Ovary (tissue), 9 donors: ENCODE data around the gene CHCHD3. TPM values are rescaled to one million over a fixed set of nuclear protein-coding genes. Genes with fewer than 3 reads are reported as not detected.

Source experiments
- DNase-seq, 5 donors: peaks; one replicate each; pipeline ENCODE4 v3.0.0-alpha.2; 2019 to 2020
- H3K27ac ChIP-seq, 2 donors: fragments of 200-600 bp; one replicate each; pipeline versions ENCODE4 v1.5.1 to v1.8.0; 2019 to 2022
- H3K27me3 ChIP-seq: fragments of 200-600 bp; one replicate; pipeline ENCODE4 v1.8.0; 2022
- H3K36me3 ChIP-seq: fragments of 200-600 bp; sonication (generic); one replicate; pipeline ENCODE4 v1.5.1; 2019
- H3K4me1 ChIP-seq: one replicate; pipeline ENCODE4 v1.8.1; 2013; ENCODE audit warnings: mild to moderate bottlenecking, moderate library complexity; ENCODE audit not compliant: insufficient read depth
- H3K4me3 ChIP-seq: fragments of 200-600 bp; sonication (generic); one replicate; pipeline ENCODE4 v1.5.1; 2017
- H3K9me3 ChIP-seq, 2 donors: fragments of 200-600 bp in 1 of 2; sonication (generic) in 1 of 2; one replicate each; pipeline versions ENCODE4 v1.5.1 to v1.8.1; 2013 to 2019; ENCODE audit warnings: mild to moderate bottlenecking in 1 of 2, moderate library complexity in 1 of 2
- CTCF ChIP-seq, 3 donors: fragments of 450-650 bp in 2 of 3; fragments of 200-600 bp in 1 of 3; IDR thresholded peaks; one replicate each; pipeline versions ENCODE4 v1.5.1 to v1.8.0; 2016 to 2022; ENCODE audit warnings: antibody characterized with exemption in 3 of 3, mild to moderate bottlenecking in 1 of 3
- EP300 ChIP-seq: sonication (generic); formaldehyde crosslinking; IDR thresholded peaks from one replicate; pipeline ENCODE4 v1.6.1; 2017; ENCODE audit warnings: antibody characterized with exemption
- POLR2A ChIP-seq: fragments of 450-650 bp; IDR thresholded peaks from one replicate; pipeline ENCODE4 v1.6.1; 2017; ENCODE audit warnings: antibody characterized with exemption, mild to moderate bottlenecking, moderate library complexity
- WGBS, 3 donors: extraction: QIAGEN DNeasy Blood & Tissue Kit in 1 of 3; methylation state at CpG; one replicate each; pipeline versions ENCODE4 v1.1.5 to v1.1.7; 2013 to 2017; 5-methylcytosine and 5-hydroxymethylcytosine counted together
- intact Hi-C, 4 donors: fragments of 100-400 bp; cut with DNase I; formaldehyde crosslinking; loops; one replicate each; pipeline versions ENCODE4 v1.11.0 to v1.15.1; 2022 to 2023
- polyA plus RNA-seq, 2 donors: library from polyadenylated mRNA; stranded (reverse); fragments of 200-250 nt in 1 of 2; fragments of 350-450 nt in 1 of 2; fragmentation: Illumina TruSeq in 1 of 2; extraction: RNeasy Lipid Tissue Mini Kit (QIAGEN cat#74804) in 1 of 2; gene quantifications; one replicate each; pipeline ENCODE4 v1.2.3, GENCODE V29; 2013 to 2014
- total RNA-seq, 7 donors: library from RNA; depleted of rRNA in 2 of 7; stranded (reverse); fragments of >200 nt in 2 of 7; fragmentation: NEBNext Ultra II Directional in 3 of 7; extraction: Animal tissue kit (Norgen Biotek cat#: 25700) in 3 of 7; gene quantifications; one replicate each; pipeline versions ENCODE4 v1.1.0 to v1.2.4, GENCODE V29; 2016 to 2023
- donor health status: DM: no; HTN: no; CAD: no; lungs with moderate emphysema.
- donor health status: DM: no; HTN: no; CAD: no.
- donor health status: Bipolar disorder and iron deficiency.
- donor health status: DM: yes; HTN: yes; CAD: no.
- donor health status: DM: no; HTN: no; CAD: no.
- donor health status: DM: yes; HTN: yes; CAD: no.

CHCHD3 gene
- total and polyA plus RNA-seq, 9 donors = 31.4 to 59.1 (median 36.7) TPM

DNA sequence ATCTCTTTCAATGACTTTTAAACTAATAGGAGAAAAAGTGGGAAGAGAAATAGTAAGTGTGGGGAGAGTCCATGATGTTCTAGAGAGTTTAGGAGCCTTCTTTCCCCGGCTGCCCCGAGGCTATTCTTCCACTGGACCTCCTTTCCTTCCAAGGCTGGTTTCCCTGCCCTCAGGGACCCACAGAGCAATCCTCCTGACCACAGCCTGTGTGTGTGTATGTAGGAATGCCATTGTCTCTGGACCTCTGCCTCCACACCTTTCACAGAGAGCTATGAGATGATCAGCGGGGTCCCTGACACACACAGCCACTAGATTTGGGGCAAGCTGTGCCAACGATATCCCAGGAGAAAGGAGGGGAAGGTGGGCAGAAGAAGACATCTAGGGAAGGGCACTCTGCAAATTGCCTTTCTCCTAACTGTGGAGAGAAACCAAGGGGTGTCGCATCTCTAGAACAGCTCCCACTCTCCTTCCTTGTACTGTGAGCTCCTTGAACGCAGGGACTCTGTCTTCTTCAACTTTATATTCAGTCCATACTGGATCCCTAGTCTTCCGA lies 13.3 kb upstream of the CHCHD3 start:
- Histone ChIP-seq H3K9me3 (no peaks in the 10 kb centered on the region), H3K4me3 (no peak overlapping the region), H3K36me3 (no peaks in the 10 kb centered on the region), H3K4me1 (no peaks in the 10 kb centered on the region), H3K27ac (no peak overlapping the region), H3K27me3 (no peaks in the 10 kb centered on the region)
- DNase-seq = no peak
- intact Hi-C loops = no loop called here
- 79 to 84% (median 82%) methylated on average over 7 of the region's 7 CpGs for WGBS, 3 donors
- TF ChIP-seq POLR2A = no peak
- no peak for TF ChIP-seq EP300
- TF ChIP-seq CTCF (IDR thresholded peaks at IDR 0.05) = no peak

- Histone ChIP-seq H3K27me3 (no peaks in the 10 kb centered on the region), H3K9me3 (no peaks in the 10 kb centered on the region), H3K4me1 (no peaks in the 10 kb centered on the region), H3K36me3 (no peaks in the 10 kb centered on the region), H3K4me3 (no peak overlapping the region), H3K27ac (no peak overlapping the region)
- TF ChIP-seq CTCF (IDR thresholded peaks at IDR 0.05) (no peak), EP300 (no peak), POLR2A (no peak)
- intact Hi-C loops = no loop called here
- no peak for DNase-seq
- WGBS, 3 donors = 94 to 95% (median 94%) methylated on average over 3 of the region's 3 CpGs
Observed at GRCh38 chr7:133091943-133092464, 10.1 kb upstream of the CHCHD3 start.

- Histone ChIP-seq H3K4me3 (no peak overlapping the region), H3K27me3 (no peaks in the 10 kb centered on the region), H3K27ac (no peak overlapping the region), H3K36me3 (no peaks in the 10 kb centered on the region), H3K4me1 (peaks cover 4% of the 10 kb centered on the region), H3K9me3 (no peaks in the 10 kb centered on the region)
- intact Hi-C loops = no loop called here
- WGBS, 3 donors = 79 to 93% (median 81%) methylated on average over 3 of the region's 3 CpGs
- TF ChIP-seq POLR2A (no peak), CTCF (IDR thresholded peaks at IDR 0.05) (no peak), EP300 (no peak)
- DNase-seq = no peak
Observed at GRCh38 chr7:133082390-133082766, 488 bp upstream of the CHCHD3 start.

- no peak for TF ChIP-seq POLR2A
- TF ChIP-seq CTCF (IDR thresholded peaks at IDR 0.05) = no peak
- TF ChIP-seq EP300 = no peak
Observed at GRCh38 chr7:133081119-133081598, 731 bp downstream of the CHCHD3 start.

More at GRCh38 chr7:133081119-133081598, 731 bp downstream of the CHCHD3 start:
- no peaks in the 10 kb centered on the region for H3K9me3 ChIP-seq
- H3K4me1 ChIP-seq = peaks cover 4% of the 10 kb centered on the region
- H3K27me3 ChIP-seq = no peaks in the 10 kb centered on the region
- H3K27ac ChIP-seq = peak overlapping the region in 1 of 2 donors; percentile 64
- H3K4me3 ChIP-seq = peak overlapping the region; percentile 57
- WGBS, 3 donors = 2 to 4% (median 2%) methylated on average over 8 of the region's 8 CpGs
- intact Hi-C loops = no loop called here
- peak in 2 of 5 donors; percentile 22 to 24 for DNase-seq
- H3K36me3 ChIP-seq = no peaks in the 10 kb centered on the region
